Body of pancreas (tissue), 4 donors: ENCODE measurements around the gene FAS. TPM values are rescaled to one million over a fixed set of nuclear protein-coding genes. Genes with fewer than 3 reads are reported as not detected.
A peak's percentile ranks its signal among the peaks of the same experiment; 100 is the strongest.

ENCODE experiments used
- ATAC-seq: fragments of 150-250 bp; one replicate; pipeline ENCODE4 v1.9.1; 2016
- DNase-seq, 4 donors: peaks; one replicate each; pipeline ENCODE4 v3.0.0-alpha.2; 2019
- H3K27ac ChIP-seq, 4 donors: fragments of 200-600 bp; sonication (generic); 1 replicate in 3 of 4; 2 replicates in 1 of 4; pipeline versions ENCODE4 v1.5.1 to v1.6.1; 2016 to 2019; ENCODE audit warnings: mild to moderate bottlenecking in 1 of 4, mixed read lengths in 1 of 4, moderate library complexity in 1 of 4
- H3K27me3 ChIP-seq, 2 donors: fragments of 200-600 bp; sonication (generic); one replicate each; pipeline ENCODE4 v1.6.0; 2016; ENCODE audit warnings: mild to moderate bottlenecking in 1 of 2
- H3K36me3 ChIP-seq, 2 donors: fragments of 200-600 bp; sonication (generic); replicated peaks in 1 of 2; 2 replicates each; pipeline ENCODE4 v1.5.1; 2016; ENCODE audit warnings: low read depth in 2 of 2; ENCODE audit not compliant: insufficient read depth in 1 of 2
- H3K4me1 ChIP-seq: fragments of 200-600 bp; sonication (generic); one replicate; pipeline ENCODE4 v1.6.0; 2016
- H3K4me3 ChIP-seq, 2 donors: fragments of 200-600 bp; sonication (generic); 1 replicate in 1 of 2; 2 replicates in 1 of 2; pipeline ENCODE4 v1.5.1; 2016 to 2019
- H3K9me3 ChIP-seq, 3 donors: fragments of 200-600 bp; sonication (generic); 1 replicate in 2 of 3; 2 replicates in 1 of 3; pipeline ENCODE4 v1.5.1; 2016
- POLR2A ChIP-seq, 3 donors: fragments of 450-650 bp; IDR thresholded peaks; one replicate each; pipeline ENCODE4 v1.6.1; 2016; ENCODE audit warnings: antibody characterized with exemption in 3 of 3, mild to moderate bottlenecking in 2 of 3
- WGBS, 2 donors: methylation state at CpG; one replicate each; pipeline ENCODE4 v1.1.5; 2017; 5-methylcytosine and 5-hydroxymethylcytosine counted together
- intact Hi-C: fragments of 100-400 bp; cut with DNase I; formaldehyde crosslinking; loops from one replicate; pipeline ENCODE4 v1.15.1; 2023
- total RNA-seq, 2 donors: library from RNA; depleted of rRNA; stranded (reverse); fragments of >200 nt; gene quantifications; one replicate each; pipeline ENCODE4 v1.1.0, GENCODE V29; 2016
- TF ChIP-seq, protein P1 (sequence below), 7 experiments: fragments of 450-650 bp in 4 of 7; fragments of 200-600 bp in 3 of 7; sonication (generic) in 3 of 7; IDR thresholded peaks; one replicate each; pipeline ENCODE4 v1.5.1; 2016 to 2019; ENCODE audit warnings: antibody characterized with exemption in 7 of 7

Gene FAS
- total RNA-seq, 2 donors from 2014 or later = 13.7 to 22.1 TPM

DNA sequence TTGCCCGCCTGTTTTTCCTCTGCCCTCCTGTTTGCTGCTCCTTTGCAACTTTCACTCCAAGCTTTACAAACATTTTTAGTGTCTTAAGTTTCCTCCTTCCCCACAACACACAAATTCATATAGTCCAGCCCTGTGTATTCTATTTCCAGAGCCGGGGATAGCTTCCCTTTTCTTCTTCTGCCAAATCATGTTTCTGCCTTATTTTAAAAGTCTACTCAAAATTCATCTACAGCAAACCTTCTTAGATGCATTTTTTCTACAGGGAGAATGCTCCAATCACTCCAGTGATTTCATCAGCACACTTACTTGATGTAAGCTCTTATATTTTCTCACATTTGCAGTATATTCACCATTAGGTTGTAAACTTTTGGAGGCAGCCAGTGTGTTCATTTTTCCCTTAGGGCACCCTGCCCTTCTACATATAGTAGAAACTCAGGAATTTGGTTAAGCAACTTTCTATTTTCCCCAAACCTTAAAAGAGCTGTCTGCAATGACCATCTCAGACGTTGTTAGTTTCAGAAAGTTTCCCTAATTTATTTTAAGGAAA is 25.7 kb upstream of the FAS start:
- Histone ChIP-seq H3K36me3 (no peaks in the 10 kb centered on the region), H3K4me1 (no peaks in the 10 kb centered on the region), H3K9me3 (no peaks in the 10 kb centered on the region), H3K27me3 (no peaks in the 10 kb centered on the region), H3K4me3 (no peak overlapping the region), H3K27ac (no peak overlapping the region)
- intact Hi-C loops = no loop called here
- no peak for ATAC-seq
- TF ChIP-seq, protein P1, sequence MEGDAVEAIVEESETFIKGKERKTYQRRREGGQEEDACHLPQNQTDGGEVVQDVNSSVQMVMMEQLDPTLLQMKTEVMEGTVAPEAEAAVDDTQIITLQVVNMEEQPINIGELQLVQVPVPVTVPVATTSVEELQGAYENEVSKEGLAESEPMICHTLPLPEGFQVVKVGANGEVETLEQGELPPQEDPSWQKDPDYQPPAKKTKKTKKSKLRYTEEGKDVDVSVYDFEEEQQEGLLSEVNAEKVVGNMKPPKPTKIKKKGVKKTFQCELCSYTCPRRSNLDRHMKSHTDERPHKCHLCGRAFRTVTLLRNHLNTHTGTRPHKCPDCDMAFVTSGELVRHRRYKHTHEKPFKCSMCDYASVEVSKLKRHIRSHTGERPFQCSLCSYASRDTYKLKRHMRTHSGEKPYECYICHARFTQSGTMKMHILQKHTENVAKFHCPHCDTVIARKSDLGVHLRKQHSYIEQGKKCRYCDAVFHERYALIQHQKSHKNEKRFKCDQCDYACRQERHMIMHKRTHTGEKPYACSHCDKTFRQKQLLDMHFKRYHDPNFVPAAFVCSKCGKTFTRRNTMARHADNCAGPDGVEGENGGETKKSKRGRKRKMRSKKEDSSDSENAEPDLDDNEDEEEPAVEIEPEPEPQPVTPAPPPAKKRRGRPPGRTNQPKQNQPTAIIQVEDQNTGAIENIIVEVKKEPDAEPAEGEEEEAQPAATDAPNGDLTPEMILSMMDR (IDR thresholded peaks at IDR 0.05) = no peak
- no peak for TF ChIP-seq POLR2A (IDR thresholded peaks at IDR 0.05)
- 52 to 54% methylated on average over 3 of the region's 3 CpGs for WGBS, 2 donors
- DNase-seq = no peak

DNA sequence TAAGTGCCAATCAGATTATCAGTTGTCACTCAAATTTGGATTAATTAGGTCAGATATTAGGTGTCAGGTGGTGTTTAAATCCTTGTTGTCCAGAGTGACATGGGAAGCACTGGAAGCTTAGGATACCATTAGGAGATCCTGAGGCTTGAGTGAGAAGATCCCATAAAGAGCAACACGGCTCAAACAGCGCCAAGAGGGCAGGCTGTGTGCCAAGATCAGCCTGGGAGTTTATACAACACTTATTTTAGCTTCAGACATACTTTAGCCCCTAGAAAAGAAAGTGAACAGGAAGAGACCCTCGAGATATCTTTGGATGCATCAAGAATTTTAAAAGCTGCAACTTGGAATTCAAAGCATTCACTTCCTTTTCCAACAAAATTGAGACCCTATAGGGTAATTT is 23.8 kb upstream of the FAS start:
- H3K9me3 ChIP-seq = no peaks in the 10 kb centered on the region
- DNase-seq (peak in 1 of 4 donors; percentile 40), ATAC-seq (no peak)
- H3K36me3 ChIP-seq = no peaks in the 10 kb centered on the region
- no peak for TF ChIP-seq POLR2A (IDR thresholded peaks at IDR 0.05)
- TF ChIP-seq, protein P1 (IDR thresholded peaks at IDR 0.05) = no peak
- intact Hi-C loops = no loop called here
- H3K27me3 ChIP-seq = no peaks in the 10 kb centered on the region
- no peak overlapping the region for H3K4me3 ChIP-seq
- H3K27ac ChIP-seq = no peak overlapping the region
- WGBS, 2 donors = 44 to 60% methylated on average over 3 of the region's 3 CpGs
- H3K4me1 ChIP-seq = no peaks in the 10 kb centered on the region

DNA sequence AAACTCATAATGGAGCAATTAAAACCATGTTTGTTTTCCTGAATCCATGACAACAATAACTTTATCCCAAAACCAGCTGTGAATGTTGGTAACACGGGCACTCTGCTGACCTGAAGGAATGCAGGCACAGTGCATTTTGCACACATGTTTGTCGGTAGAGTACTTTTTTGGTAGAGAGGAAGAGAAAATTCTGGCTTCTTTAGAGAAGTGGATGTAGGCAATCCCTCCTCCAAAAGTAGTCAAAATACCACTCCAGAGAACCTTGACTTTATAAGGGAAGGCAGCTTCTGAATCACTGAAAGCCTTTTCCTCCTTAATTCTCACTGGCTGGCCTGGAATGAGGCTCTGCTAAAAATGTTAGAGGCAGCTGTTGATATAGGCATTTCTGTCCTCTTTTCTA is 22.2 kb upstream of the FAS start:
- H3K27me3 ChIP-seq = no peaks in the 10 kb centered on the region
- no peaks in the 10 kb centered on the region for H3K4me1 ChIP-seq
- ATAC-seq (no peak), DNase-seq (no peak)
- WGBS, 2 donors = 71 to 86% methylated on average over 2 of the region's 2 CpGs
- H3K9me3 ChIP-seq = no peaks in the 10 kb centered on the region
- H3K27ac ChIP-seq = no peak overlapping the region
- H3K36me3 ChIP-seq = no peaks in the 10 kb centered on the region
- intact Hi-C loops = no loop called here
- H3K4me3 ChIP-seq = no peak overlapping the region
- TF ChIP-seq, protein P1 (IDR thresholded peaks at IDR 0.05) = no peak
- no peak for TF ChIP-seq POLR2A (IDR thresholded peaks at IDR 0.05)

DNA sequence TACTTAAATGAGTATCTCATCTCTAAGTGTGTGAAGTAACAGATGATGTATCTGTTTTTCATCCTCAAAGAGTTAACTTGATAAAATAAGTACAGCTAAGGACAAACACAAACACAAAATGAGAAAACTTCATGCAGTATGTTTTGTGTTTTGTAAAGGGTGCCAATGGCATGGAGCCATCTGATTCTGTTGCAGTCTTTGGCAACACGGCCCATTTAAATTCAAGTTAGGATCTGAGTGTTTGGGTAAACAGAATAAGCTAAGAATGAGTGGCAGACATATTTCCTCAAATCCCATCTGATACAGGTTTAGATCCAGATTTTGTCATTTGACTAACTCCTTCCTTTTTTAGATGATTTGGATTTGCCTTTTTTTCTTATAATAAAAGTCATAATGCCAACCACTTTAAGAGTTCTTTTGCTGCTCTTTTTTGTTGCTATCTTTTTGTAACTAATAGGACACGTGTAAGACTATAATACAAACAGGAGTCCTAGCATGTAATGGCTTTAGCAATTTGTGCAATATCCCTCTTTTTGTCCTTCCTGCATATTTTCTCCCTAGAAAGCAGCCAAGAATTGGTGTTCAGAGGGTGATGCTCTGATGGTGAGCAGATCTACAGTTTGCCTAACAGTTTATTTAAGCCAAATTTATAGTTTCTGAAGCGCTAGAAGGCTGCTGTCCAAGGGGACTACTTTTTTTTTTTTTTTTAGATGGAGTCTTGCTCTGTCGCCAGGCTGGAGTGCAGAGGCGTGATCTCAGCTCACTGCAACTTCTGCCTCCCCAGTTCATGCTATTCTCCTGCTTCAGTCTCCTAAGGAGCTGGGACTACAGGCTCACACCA is 19.2 kb upstream of the FAS start:
- Histone ChIP-seq H3K36me3 (no peaks in the 10 kb centered on the region), H3K9me3 (no peaks in the 10 kb centered on the region), H3K27ac (no peak overlapping the region), H3K27me3 (no peaks in the 10 kb centered on the region), H3K4me3 (no peak overlapping the region), H3K4me1 (peaks cover 17% of the 10 kb centered on the region)
- ATAC-seq = peak; percentile 45
- DNase-seq = no peak
- intact Hi-C loops = no loop called here
- TF ChIP-seq POLR2A (IDR thresholded peaks at IDR 0.05) = no peak
- TF ChIP-seq, protein P1 (IDR thresholded peaks at IDR 0.05) = no peak
- 65 to 75% methylated on average over 5 of the region's 5 CpGs for WGBS, 2 donors
